ENCODE measurements around the gene ZCCHC24.

- TF ChIP-seq POLR2AphosphoS5 (IDR thresholded peaks at IDR 0.05; ENCODE audit: low read depth, low read length): peak; percentile 80; the same call in 1 of the 2 replicates
- TF ChIP-seq FOSL2 (IDR thresholded peaks at IDR 0.05; ENCODE audit: borderline replicate concordance, low read depth): peak; percentile 51; the same call in 1 of the 2 replicates
- no peak for TF ChIP-seq GABPA (IDR thresholded peaks at IDR 0.05; ENCODE audit: low read depth)
- no peak for TF ChIP-seq CTCF (IDR thresholded peaks at IDR 0.05)
- no peak for TF ChIP-seq SMC3 (IDR thresholded peaks at IDR 0.05; ENCODE audit: low read depth, low read length)
Observed at GRCh38 chr10:79422178-79422892, 23.1 kb downstream of the ZCCHC24 start.

All from SK-N-SH (cell line).